HepG2 (cell line): Measurements from ENCODE around the gene SMCO1. TPM values are rescaled to one million over a fixed set of nuclear protein-coding genes. Genes with fewer than 3 reads are reported as not detected.

ENCODE experiments used
- ATAC-seq: fragments of 200-7000 bp; cut with Tn5 transposase; 3 replicates; pipeline ENCODE4 v1.9.1; 2020; ENCODE audit warnings: mild to moderate bottlenecking, moderate library complexity
- BruUV-seq: library from RNA; stranded (reverse); fragments of 400-500 nt; replicated peaks from 2 replicates; lab custom pipeline; 2021; lab: Mats Ljungman, UMichigan
- CTCF ChIA-PET: fragments of 300-600 bp; formaldehyde crosslinking; extraction: SDS; loops from one replicate; lab custom pipeline; 2021; ENCODE audit warnings: low total read pairs, inconsistent platforms, low intra/inter-chr PET ratio; lab: Yijun Ruan, JAX
- POLR2A ChIA-PET: fragments of 350-600 bp; sonication (Branson Sonifier 250); formaldehyde crosslinking; loops from one replicate; lab custom pipeline; 2020; ENCODE audit warnings: antibody characterized with exemption, inconsistent platforms; lab: Yijun Ruan, JAX
- DNase-seq: peaks from one replicate; pipeline ENCODE4 v3.0.0-alpha.2; 2015; ENCODE audit warnings: low spot score
- FAIRE-seq: peaks from 3 replicates; lab custom pipeline; 2011; peaks lifted over from hg19 to GRCh38; lab: Jason Lieb, UNC
- H2AFZ ChIP-seq: one replicate; pipeline ENCODE4 v1.6.1; 2011; ENCODE audit warnings: low read length, inconsistent platforms
- H3K27ac ChIP-seq: fragments of 300-600 bp; 3 replicates; pipeline ENCODE4 v1.8.0; 2011; ENCODE audit warnings: mixed run types, mild to moderate bottlenecking, mixed read lengths, low read length, inconsistent platforms; ENCODE audit not compliant: insufficient read depth; ENCODE audit errors: extremely low read length
- H3K27me3 ChIP-seq, 2 experiments: fragments of 200-600 bp in 1 of 2; 2 replicates in 1 of 2; 3 replicates in 1 of 2; pipeline versions ENCODE4 v1.6.0 to v1.8.0; 2011; ENCODE audit warnings: low read length in 2 of 2, mild to moderate bottlenecking in 2 of 2, moderate library complexity in 2 of 2, inconsistent platforms in 1 of 2; ENCODE audit not compliant: insufficient read depth in 2 of 2, control insufficient read depth in 1 of 2
- H3K36me3 ChIP-seq, 2 experiments: fragments of 200-600 bp in 1 of 2; replicated peaks in 1 of 2; 2 replicates in 1 of 2; 3 replicates in 1 of 2; pipeline versions ENCODE4 v1.5.1 to v1.8.0; 2011; ENCODE audit warnings: low read length in 2 of 2, inconsistent platforms in 1 of 2; ENCODE audit not compliant: insufficient read depth in 2 of 2, control insufficient read depth in 1 of 2
- H3K4me1 ChIP-seq: 2 replicates; pipeline ENCODE4 v1.5.1; 2012; ENCODE audit warnings: low read length, inconsistent platforms; ENCODE audit not compliant: insufficient read depth
- H3K4me2 ChIP-seq: 2 replicates; pipeline ENCODE4 v1.6.0; 2011; ENCODE audit warnings: low read depth, low read length, inconsistent platforms
- H3K4me3 ChIP-seq, 3 experiments: fragments of 200-600 bp in 1 of 3; sonication (generic), shearing (Covaris generic) in 1 of 3; replicated peaks in 1 of 3; 2 replicates each; pipeline ENCODE4 v1.5.1; 2011 to 2016; ENCODE audit warnings: low read length in 3 of 3, inconsistent platforms in 2 of 3, low read depth in 2 of 3, mild to moderate bottlenecking in 2 of 3, control low read depth in 1 of 3, mixed read lengths in 1 of 3; ENCODE audit not compliant: insufficient read depth in 1 of 3
- H3K79me2 ChIP-seq: one replicate; pipeline ENCODE4 v1.6.1; 2011; ENCODE audit warnings: low read length, inconsistent platforms; ENCODE audit not compliant: insufficient read depth
- H3K9ac ChIP-seq: 2 replicates; pipeline ENCODE4 v1.6.0; 2011; ENCODE audit warnings: mild to moderate bottlenecking, low read depth, low read length, inconsistent platforms; ENCODE audit not compliant: insufficient read depth
- H3K9me3 ChIP-seq: 2 replicates; pipeline ENCODE4 v1.5.1; 2012; ENCODE audit warnings: mild to moderate bottlenecking, low read length
- H4K20me1 ChIP-seq: 2 replicates; pipeline ENCODE4 v1.6.0; 2011; ENCODE audit warnings: inconsistent platforms, mild to moderate bottlenecking, low read length, moderate library complexity; ENCODE audit not compliant: insufficient read depth
- CEBPB ChIP-seq: IDR thresholded peaks from 2 replicates; pipeline ENCODE4 v1.6.1; 2011; ENCODE audit warnings: low read depth, low read length, improper control_type of control experiment, borderline replicate concordance
- EHMT2 ChIP-seq: fragments of 200-600 bp; sonication (generic); IDR thresholded peaks from 2 replicates; pipeline ENCODE4 v1.7.0; 2017; ENCODE audit warnings: antibody characterized with exemption, low read depth, low read length, borderline replicate concordance
- ETV5 ChIP-seq: IDR thresholded peaks from 2 replicates; pipeline ENCODE4 v1.6.1; 2018; ENCODE audit warnings: missing biosample characterization, missing genetic modification reagents, inconsistent platforms, borderline replicate concordance
- HDAC1 ChIP-seq: sonication (generic); formaldehyde crosslinking; IDR thresholded peaks from 2 replicates; pipeline ENCODE4 v1.5.1; 2020; ENCODE audit warnings: mild to moderate bottlenecking, missing genetic modification reagents
- HNRNPK ChIP-seq: fragments of 200-400 bp; formaldehyde crosslinking; IDR thresholded peaks from 2 replicates; pipeline ENCODE4 v1.6.1; 2018; ENCODE audit warnings: low read length, low read depth, moderate library complexity, mild to moderate bottlenecking; ENCODE audit not compliant: poor library complexity, severe bottlenecking
- NR2C2 ChIP-seq: sonication (generic); formaldehyde crosslinking; IDR thresholded peaks from 2 replicates; pipeline ENCODE4 v1.4.0; 2020; ENCODE audit warnings: missing genetic modification reagents, mild to moderate bottlenecking, moderate library complexity, borderline replicate concordance
- NR2F2 ChIP-seq: IDR thresholded peaks from 2 replicates; pipeline ENCODE4 v1.6.1; 2012; ENCODE audit warnings: low read depth, inconsistent platforms, borderline replicate concordance
- PHF8 ChIP-seq: sonication (generic); formaldehyde crosslinking; IDR thresholded peaks from 2 replicates; pipeline ENCODE4 v1.5.0; 2020; ENCODE audit warnings: missing genetic modification reagents
- SAP130 ChIP-seq: IDR thresholded peaks from 2 replicates; pipeline ENCODE4 v1.6.1; 2016; ENCODE audit warnings: low read depth
- TCF7 ChIP-seq: sonication (generic); IDR thresholded peaks from 2 replicates; pipeline ENCODE4 v1.6.1; 2016; ENCODE audit warnings: antibody characterized with exemption, low read depth
- ZMYM3 ChIP-seq: sonication (generic); formaldehyde crosslinking; IDR thresholded peaks from 2 replicates; pipeline ENCODE4 v1.5.1; 2020; ENCODE audit warnings: mild to moderate bottlenecking, missing genetic modification reagents
- ZNF121 ChIP-seq: sonication (generic); formaldehyde crosslinking; IDR thresholded peaks from 2 replicates; pipeline ENCODE4 v1.5.0; 2020; ENCODE audit warnings: mild to moderate bottlenecking, missing genetic modification reagents
- ZNF234 ChIP-seq: sonication (generic); formaldehyde crosslinking; conservative IDR thresholded peaks from 2 replicates; pipeline ENCODE4 v1.5.1; 2020; ENCODE audit warnings: mild to moderate bottlenecking, missing genetic modification reagents
- WGBS: methylation state at CpG from one replicate; pipeline ENCODE4 v1.1.6; 2017; ENCODE audit warnings: low lambda C conversion rate; 5-methylcytosine and 5-hydroxymethylcytosine counted together
- in situ Hi-C: cut with HindIII; loops from 2 replicates; pipeline ENCODE4 v1.10.0; 2017; ENCODE audit warnings: low pct_unique_long_range_greater_than_20kb; ENCODE audit not compliant: extremely low pct_ligation_motif_present
- intact Hi-C: fragments of 100-400 bp; cut with micrococcal nuclease; formaldehyde crosslinking; loops from one replicate; pipeline ENCODE4 v1.10.0; 2022; ENCODE audit not compliant: unreplicated experiment
- polyA plus RNA-seq, 8 experiments: library from polyadenylated mRNA; depleted of rRNA in 3 of 8; stranded (reverse) in 7 of 8; unstranded in 1 of 8; fragments of >200 nt; fragmentation: Illumina TruSeq in 4 of 8; extraction: Trizol in 4 of 8; gene quantifications; 2 replicates each; pipeline versions ENCODE4 v1.2.1 to v1.2.3, GENCODE V29; 2011 to 2016; ENCODE audit warnings: low read depth in 4 of 8, missing spikeins in 1 of 8, mixed read lengths in 1 of 8; ENCODE audit not compliant: insufficient read depth in 1 of 8
- total RNA-seq, 5 experiments: library from RNA; depleted of rRNA; stranded (reverse); fragments of >200 nt; fragmentation: Illumina TruSeq; extraction: Trizol; gene quantifications; 2 replicates each; pipeline ENCODE4 v1.2.3, GENCODE V29; 2016; ENCODE audit warnings: low read depth in 1 of 5
- TF ChIP-seq, protein P1 (sequence below): sonication (generic); formaldehyde crosslinking; IDR thresholded peaks from 2 replicates; pipeline ENCODE4 v1.4.0; 2020; ENCODE audit warnings: missing genetic modification reagents
- TF ChIP-seq, protein P2 (sequence below): sonication (generic); formaldehyde crosslinking; IDR thresholded peaks from 2 replicates; pipeline ENCODE4 v1.4.0; 2020; ENCODE audit warnings: missing genetic modification reagents
- TF ChIP-seq, protein P3 (sequence below): sonication (generic); formaldehyde crosslinking; IDR thresholded peaks from 2 replicates; pipeline ENCODE4 v1.8.1; 2023; ENCODE audit warnings: mild to moderate bottlenecking, missing genetic modification reagents

Gene SMCO1
- total and polyA plus RNA-seq, 2 of the 13 experiments (the other 11 are each of a cell fraction or from before 2014, with no cell fraction given): not detected

DNA sequence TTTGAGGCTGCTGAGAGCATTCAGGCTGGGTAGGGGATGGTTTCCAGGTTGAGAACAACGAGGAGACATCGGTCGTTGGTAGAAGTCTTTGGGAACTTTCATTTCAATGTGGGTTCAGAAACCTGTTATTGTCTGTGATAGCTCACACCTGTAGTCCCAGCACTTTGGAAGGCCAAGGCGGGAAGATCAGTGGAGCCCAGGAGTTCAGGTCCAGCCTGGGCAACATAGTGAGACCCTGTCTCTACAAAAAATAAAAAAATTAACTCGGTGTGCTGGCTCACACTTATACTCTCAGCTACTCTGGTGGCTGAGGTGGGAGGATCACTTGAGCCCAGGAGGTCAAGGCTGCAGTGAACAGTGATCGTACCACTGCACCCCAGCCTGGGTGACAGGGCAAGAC is 10.6 kb downstream of the SMCO1 start:
- CTCF ChIA-PET: interaction anchor here (1.3 kb wide), 1 partner anchor 18 kb away, joined by 3 read pairs; no protein-coding TSS in a partner anchor
- Histone ChIP-seq H3K4me2 (peak overlapping the region; percentile 81), H3K4me3 (peak overlapping the region; percentile 90 to 99 (median 99); a peak in 5 of 6 replicates), H3K27me3 (no peaks in the 10 kb centered on the region; a peak in 1 of 5 replicates), H3K4me1 (peaks cover 32% of the 10 kb centered on the region), H3K9ac (peak overlapping the region; percentile 57; the same call in 1 of the 2 replicates), H3K9me3 (no peaks in the 10 kb centered on the region), H2AFZ (no peak overlapping the region), H4K20me1 (peaks cover 3% of the 10 kb centered on the region; the same call in 1 of the 2 replicates), H3K27ac (peak overlapping the region; percentile 90), H3K79me2 (peaks cover 36% of the 10 kb centered on the region), H3K36me3 (no peaks in the 10 kb centered on the region)
- WGBS: 43% methylated on average over 5 of the region's 6 CpGs
- no TSS peak for BruUV-seq
- ATAC-seq (no peak), FAIRE-seq (no peak), DNase-seq (no peak)
- POLR2A ChIA-PET: interaction anchor here (1.1 to 2.1 kb wide), 5 partner anchors 8 to 186 kb away, joined by 4 to 7 read pairs (median 5); partner anchors contain the start of genes DYNLT2B, FBXO45 and WDR53
- intact Hi-C loops: no loop called here
- in situ Hi-C loops: no loop called here
- TF ChIP-seq TCF7 (no peak), ZNF234 (CRISPR knock-in tag) (no peak), EHMT2 (no peak), PHF8 (no peak), HNRNPK (no peak), NR2C2 (CRISPR knock-in tag) (no peak), NR2F2 (no peak; the same call in 1 of the 2 replicates), CEBPB (no peak), SAP130 (CRISPR knock-in tag) (0 out of 2 replicates have a peak, but pooled peaks have one; percentile 10), HDAC1 (CRISPR knock-in tag) (no peak), ZMYM3 (CRISPR knock-in tag) (0 out of 2 replicates have a peak, but pooled peaks have one; percentile 42), ZNF121 (peak; percentile 94), ETV5 (CRISPR knock-in tag) (no peak)
- TF ChIP-seq, protein P1, sequence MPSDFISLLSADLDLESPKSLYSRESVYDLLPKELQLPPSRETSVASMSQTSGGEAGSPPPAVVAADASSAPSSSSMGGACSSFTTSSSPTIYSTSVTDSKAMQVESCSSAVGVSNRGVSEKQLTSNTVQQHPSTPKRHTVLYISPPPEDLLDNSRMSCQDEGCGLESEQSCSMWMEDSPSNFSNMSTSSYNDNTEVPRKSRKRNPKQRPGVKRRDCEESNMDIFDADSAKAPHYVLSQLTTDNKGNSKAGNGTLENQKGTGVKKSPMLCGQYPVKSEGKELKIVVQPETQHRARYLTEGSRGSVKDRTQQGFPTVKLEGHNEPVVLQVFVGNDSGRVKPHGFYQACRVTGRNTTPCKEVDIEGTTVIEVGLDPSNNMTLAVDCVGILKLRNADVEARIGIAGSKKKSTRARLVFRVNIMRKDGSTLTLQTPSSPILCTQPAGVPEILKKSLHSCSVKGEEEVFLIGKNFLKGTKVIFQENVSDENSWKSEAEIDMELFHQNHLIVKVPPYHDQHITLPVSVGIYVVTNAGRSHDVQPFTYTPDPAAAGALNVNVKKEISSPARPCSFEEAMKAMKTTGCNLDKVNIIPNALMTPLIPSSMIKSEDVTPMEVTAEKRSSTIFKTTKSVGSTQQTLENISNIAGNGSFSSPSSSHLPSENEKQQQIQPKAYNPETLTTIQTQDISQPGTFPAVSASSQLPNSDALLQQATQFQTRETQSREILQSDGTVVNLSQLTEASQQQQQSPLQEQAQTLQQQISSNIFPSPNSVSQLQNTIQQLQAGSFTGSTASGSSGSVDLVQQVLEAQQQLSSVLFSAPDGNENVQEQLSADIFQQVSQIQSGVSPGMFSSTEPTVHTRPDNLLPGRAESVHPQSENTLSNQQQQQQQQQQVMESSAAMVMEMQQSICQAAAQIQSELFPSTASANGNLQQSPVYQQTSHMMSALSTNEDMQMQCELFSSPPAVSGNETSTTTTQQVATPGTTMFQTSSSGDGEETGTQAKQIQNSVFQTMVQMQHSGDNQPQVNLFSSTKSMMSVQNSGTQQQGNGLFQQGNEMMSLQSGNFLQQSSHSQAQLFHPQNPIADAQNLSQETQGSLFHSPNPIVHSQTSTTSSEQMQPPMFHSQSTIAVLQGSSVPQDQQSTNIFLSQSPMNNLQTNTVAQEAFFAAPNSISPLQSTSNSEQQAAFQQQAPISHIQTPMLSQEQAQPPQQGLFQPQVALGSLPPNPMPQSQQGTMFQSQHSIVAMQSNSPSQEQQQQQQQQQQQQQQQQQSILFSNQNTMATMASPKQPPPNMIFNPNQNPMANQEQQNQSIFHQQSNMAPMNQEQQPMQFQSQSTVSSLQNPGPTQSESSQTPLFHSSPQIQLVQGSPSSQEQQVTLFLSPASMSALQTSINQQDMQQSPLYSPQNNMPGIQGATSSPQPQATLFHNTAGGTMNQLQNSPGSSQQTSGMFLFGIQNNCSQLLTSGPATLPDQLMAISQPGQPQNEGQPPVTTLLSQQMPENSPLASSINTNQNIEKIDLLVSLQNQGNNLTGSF (CRISPR knock-in tag): no peak
- TF ChIP-seq, protein P2, sequence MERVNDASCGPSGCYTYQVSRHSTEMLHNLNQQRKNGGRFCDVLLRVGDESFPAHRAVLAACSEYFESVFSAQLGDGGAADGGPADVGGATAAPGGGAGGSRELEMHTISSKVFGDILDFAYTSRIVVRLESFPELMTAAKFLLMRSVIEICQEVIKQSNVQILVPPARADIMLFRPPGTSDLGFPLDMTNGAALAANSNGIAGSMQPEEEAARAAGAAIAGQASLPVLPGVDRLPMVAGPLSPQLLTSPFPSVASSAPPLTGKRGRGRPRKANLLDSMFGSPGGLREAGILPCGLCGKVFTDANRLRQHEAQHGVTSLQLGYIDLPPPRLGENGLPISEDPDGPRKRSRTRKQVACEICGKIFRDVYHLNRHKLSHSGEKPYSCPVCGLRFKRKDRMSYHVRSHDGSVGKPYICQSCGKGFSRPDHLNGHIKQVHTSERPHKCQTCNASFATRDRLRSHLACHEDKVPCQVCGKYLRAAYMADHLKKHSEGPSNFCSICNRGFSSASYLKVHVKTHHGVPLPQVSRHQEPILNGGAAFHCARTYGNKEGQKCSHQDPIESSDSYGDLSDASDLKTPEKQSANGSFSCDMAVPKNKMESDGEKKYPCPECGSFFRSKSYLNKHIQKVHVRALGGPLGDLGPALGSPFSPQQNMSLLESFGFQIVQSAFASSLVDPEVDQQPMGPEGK: no peak
- TF ChIP-seq, protein P3, sequence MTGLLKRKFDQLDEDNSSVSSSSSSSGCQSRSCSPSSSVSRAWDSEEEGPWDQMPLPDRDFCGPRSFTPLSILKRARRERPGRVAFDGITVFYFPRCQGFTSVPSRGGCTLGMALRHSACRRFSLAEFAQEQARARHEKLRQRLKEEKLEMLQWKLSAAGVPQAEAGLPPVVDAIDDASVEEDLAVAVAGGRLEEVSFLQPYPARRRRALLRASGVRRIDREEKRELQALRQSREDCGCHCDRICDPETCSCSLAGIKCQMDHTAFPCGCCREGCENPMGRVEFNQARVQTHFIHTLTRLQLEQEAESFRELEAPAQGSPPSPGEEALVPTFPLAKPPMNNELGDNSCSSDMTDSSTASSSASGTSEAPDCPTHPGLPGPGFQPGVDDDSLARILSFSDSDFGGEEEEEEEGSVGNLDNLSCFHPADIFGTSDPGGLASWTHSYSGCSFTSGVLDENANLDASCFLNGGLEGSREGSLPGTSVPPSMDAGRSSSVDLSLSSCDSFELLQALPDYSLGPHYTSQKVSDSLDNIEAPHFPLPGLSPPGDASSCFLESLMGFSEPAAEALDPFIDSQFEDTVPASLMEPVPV (CRISPR knock-in tag): 0 out of 2 replicates have a peak, but pooled peaks have one; percentile 22
